KBM-7 (cell line): Measurements from ENCODE around the gene ID4.
"Not testable (repeated sequence)": the region's sequence is repeated elsewhere in the genome, so short reads cannot be mapped to it uniquely, and the experiment has no call there.

Source experiments
- DNase-seq: peaks from one replicate; pipeline ENCODE4 v3.0.0-alpha.2; 2015
- in situ Hi-C: fragments of 300-500 bp; cut with MboI; formaldehyde crosslinking; loops from 2 replicates; pipeline ENCODE4 v1.14.3; 2020; ENCODE audit warnings: low sequenced_read_pairs, low pct_unique_long_range_greater_than_20kb, mixed read lengths

Gene ID4

GRCh38 chr6:19852090-19852457 is 14.9 kb downstream of the ID4 start:
- DNase-seq: no peak
- in situ Hi-C loops: no loop called here

- in situ Hi-C loops: no loop called here
- DNase-seq: no peak
Measured at GRCh38 chr6:19852927-19853326, 15.8 kb downstream of the ID4 start.

DNA sequence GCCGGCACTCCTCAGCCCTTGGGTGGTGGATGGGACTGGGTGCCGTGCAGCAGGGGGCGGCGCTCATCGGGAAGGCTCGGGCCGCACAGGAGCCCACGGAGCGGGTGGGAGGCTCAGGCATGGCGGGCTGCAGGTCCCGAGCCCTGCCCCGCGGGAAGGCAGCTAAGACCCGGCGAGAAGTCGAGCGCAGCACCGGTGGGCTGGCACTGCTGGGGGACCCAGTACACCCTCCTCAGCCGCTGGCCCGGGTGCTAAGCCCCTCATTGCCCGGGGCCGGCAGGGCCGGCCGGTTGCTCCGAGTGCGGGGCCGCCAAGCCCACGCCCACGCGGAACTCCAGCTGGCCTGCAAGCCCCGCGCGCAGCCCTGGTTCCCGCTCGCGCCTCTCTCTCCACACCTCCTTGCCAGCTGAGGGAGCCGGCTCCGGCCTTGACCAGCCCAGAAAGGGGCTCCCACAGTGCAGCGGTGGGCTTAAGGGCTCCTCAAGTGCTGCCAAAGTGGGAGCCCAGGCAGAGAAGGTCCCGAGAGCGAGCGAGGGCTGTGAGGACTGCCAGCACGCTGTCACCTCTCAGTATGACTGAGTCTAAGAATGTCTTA is 17.3 kb downstream of the ID4 start:
- DNase-seq: not testable (repeated sequence)

GRCh38 chr6:19855536-19855935 is 18.4 kb downstream of the ID4 start:
- no peak for DNase-seq
- in situ Hi-C loops: no loop called here

More for the DNA sequence above, 17.3 kb downstream of the ID4 start:
- in situ Hi-C loops: not testable (repeated sequence)

GRCh38 chr6:19857139-19857538 is 20.0 kb downstream of the ID4 start:
- DNase-seq: no peak
- in situ Hi-C loops: no loop called here

DNA sequence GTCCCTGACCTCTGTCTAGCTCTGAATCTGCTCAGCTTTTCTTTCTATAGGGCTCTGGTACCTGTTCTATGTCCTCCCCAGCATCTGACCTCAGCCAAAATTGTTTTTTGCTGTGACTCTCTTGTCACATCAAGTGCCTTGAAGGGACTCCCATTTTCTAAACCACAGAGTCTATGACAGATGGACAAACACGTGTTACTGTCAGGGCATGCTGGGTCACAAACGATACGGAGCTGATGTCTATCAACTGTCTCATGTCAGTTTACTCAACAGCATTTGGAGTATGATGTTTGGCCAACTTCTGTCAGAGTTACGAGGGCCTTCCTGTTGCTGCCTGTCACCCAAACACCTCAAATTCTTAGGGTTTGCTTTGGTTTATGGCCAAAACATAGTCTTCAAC is 20.5 kb downstream of the ID4 start:
- in situ Hi-C loops: no loop called here
- no peak for DNase-seq

- in situ Hi-C loops: no loop called here
- no peak for DNase-seq
Measured at GRCh38 chr6:19860235-19860877, 23.2 kb downstream of the ID4 start.

DNA sequence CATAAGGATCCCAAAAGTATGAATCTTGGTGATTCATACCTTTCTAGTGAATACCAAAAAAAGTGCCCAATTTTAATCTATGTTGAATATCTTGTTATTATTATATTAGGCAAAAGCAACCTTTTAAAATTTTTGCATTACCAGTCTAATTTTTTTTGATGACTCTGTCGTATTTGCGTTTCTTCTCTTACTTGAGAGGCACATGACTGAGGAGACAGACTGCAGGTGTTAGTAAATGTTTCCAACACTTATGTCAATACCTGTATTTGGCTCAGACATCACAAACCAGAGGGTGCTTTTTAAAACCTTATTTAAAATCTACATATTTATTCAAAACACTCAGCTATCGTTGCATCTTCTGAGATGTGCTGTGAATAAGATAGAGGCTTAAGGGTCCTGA is 27.1 kb downstream of the ID4 start:
- no peak for DNase-seq
- in situ Hi-C loops: no loop called here

DNA sequence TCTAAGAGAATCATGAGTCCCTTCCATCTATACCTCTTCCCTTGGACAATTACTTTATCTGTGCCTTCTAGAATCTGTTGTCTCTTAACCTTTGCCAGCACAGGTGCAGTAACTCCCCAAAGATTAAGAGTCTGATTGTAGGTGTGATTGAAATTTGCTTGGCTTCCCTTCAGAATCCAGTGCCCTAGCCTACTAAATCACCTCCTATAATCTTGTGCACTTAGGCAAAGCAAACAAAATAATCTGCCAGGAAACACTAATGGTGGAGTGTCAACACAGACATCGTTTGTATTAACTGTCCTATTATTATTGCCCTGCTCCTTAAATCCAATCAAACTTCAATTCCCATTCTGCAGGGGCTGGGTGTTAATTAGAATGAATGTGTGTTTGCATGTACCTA is 28.0 kb downstream of the ID4 start:
- DNase-seq: no peak
- in situ Hi-C loops: no loop called here

DNA sequence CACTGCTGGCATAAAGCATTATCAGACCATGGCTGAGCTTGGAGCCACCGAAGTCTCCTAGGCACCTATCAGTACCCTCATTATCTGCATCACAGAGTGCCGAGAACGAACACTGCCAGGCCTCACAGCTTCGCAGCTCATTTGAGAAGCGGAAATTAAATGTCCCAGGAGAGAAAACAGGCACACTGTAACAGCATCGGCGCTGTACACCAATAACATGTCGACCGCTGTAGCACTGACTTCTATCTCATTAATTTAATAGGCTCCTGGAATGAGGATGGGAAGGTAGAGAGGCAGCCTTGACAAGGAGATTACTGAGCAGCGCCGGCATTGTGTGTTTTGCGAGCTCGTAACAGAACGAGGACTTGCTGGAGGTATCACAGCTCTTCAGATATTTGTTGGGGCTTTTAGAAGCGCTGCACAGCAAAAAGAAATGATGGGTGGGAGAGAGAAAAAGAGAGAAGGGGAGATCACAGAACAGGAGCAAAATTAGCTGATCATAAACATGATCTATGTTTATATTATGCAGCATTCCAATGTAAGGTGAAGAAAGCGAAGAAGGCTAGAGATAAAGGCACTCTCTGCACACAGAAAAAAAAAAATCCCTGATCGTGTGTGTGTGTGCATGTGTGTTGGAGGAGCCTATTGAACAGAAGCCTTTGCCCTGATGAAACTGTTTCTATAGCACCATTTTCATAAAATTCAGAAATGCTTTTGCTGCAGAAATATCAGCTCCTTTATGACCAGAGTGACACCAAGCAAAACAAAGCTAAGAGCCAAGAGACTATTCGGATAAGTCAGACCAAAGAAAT is 29.2 kb downstream of the ID4 start:
- no peak for DNase-seq
- in situ Hi-C loops: no loop called here

- no peak for DNase-seq
- in situ Hi-C loops: no loop called here
Measured at GRCh38 chr6:19866985-19867627, 29.9 kb downstream of the ID4 start.

- in situ Hi-C loops: no loop called here
- no peak for DNase-seq
Measured at GRCh38 chr6:19869464-19869863, 32.3 kb downstream of the ID4 start.

- DNase-seq: no peak
- in situ Hi-C loops: no loop called here
Measured at GRCh38 chr6:19870322-19870721, 33.2 kb downstream of the ID4 start.

GRCh38 chr6:19873031-19873430 is 35.9 kb downstream of the ID4 start:
- DNase-seq: no peak
- in situ Hi-C loops: no loop called here

GRCh38 chr6:19876672-19877071 is 39.5 kb downstream of the ID4 start:
- no peak for DNase-seq
- in situ Hi-C loops: no loop called here

GRCh38 chr6:19879663-19880062 is 42.5 kb downstream of the ID4 start:
- DNase-seq: no peak
- in situ Hi-C loops: no loop called here

GRCh38 chr6:19880066-19880465 is 42.9 kb downstream of the ID4 start:
- in situ Hi-C loops: no loop called here

GRCh38 chr6:19891451-19891850 is 54.3 kb downstream of the ID4 start:
- in situ Hi-C loops: no loop called here
- DNase-seq: no peak

More at GRCh38 chr6:19880066-19880465, 42.9 kb downstream of the ID4 start:
- no peak for DNase-seq
